GM19468 (cell line): ENCODE measurements around the gene NLRP4.

Source experiments
- ATAC-seq: cut with Tn5 transposase; IDR thresholded peaks from one replicate; pipeline ENCODE4 v1.9.1; 2021; ENCODE audit warnings: mild to moderate bottlenecking, moderate library complexity, moderate number of reproducible peaks; ENCODE audit not compliant: unreplicated experiment; ENCODE audit errors: extremely low read depth

Gene NLRP4

DNA sequence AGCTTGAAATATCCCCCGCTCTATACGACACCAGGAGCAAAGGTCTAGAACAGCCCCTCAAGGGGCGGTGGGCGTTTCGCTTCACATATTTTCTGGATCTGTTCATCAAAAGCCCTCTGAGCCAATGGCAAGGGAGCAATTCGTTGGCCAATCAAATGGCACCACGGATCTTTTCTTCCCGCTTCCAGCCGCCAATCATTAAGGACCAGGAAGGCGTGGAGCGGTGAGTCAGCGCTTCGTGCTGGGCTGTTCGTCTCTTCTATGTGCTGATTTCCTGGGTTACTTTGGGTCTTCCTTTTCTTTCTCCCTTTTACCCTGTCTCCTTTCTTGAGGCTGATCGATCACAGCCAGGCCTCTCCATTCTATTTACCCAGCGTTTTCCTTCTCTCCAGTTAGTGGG lies at the start of gene NLRP4:
Gene NLRP4 (plus strand): TSS at position 201 of the 400 bp plus-strand sequence. CDS start 15,541 bp downstream, outside the sequence.
- ATAC-seq, result no peak

- no peak for ATAC-seq
Measured at GRCh38 chr19:55795021-55795420, 41.3 kb upstream of the NLRP4 start.

GRCh38 chr19:55801416-55801815 lies 34.9 kb upstream of the NLRP4 start:
- no peak for ATAC-seq

DNA sequence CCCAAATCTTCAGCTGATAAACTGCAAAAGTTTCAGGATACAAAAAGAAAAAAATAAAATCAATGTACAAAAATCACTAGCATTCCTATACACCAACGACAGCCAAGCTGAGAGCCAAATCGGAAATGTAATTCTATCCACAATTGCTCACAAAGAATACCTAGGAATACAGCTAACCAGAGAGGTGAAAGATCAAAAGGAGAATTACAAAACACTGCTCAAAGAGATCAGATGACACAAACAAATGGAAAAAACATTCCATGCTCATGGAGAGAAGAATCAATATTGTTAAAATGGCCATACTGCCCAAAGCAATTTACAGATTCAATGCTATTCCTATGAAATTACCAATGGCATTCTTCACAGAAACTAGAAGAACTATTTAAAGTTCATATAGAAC lies 34.1 kb upstream of the NLRP4 start:
- no peak for ATAC-seq

DNA sequence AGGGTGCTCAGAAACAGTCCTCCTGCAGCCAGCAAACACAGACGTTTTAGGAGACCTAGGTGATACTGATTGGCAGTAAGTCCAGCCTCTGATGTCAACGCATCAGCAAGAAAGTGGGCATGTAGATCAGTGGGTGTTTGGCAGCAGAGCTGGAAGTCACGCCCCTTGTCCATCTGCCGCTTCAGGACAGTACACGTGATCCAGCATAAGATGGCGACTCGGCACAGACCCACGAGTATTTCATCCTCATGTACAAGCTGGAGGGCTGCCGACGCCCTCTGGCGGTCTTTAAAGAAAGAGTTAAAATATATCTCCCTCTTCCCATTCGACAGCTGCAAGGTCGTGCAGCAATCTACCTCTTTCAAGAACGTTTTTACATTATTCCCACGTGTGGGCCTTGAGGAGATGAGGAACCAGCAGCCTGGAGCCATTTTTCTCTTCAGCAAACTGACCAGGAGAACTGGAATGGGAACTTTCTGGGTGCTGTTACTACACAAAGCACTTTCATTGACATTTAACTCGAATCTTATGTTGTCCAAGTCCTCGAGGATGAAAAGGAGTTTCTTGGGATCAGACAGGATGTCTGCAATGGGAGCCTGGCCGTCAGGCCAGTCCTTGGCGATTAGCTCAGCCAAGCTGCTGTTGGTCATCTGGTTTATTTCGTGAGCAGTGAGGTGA lies 26.8 kb upstream of the NLRP4 start:
- ATAC-seq, result no peak

GRCh38 chr19:55811340-55811739 lies 25.0 kb upstream of the NLRP4 start:
- ATAC-seq, result no peak

- ATAC-seq, result no peak
Measured at GRCh38 chr19:55812449-55812848, 23.9 kb upstream of the NLRP4 start.

DNA sequence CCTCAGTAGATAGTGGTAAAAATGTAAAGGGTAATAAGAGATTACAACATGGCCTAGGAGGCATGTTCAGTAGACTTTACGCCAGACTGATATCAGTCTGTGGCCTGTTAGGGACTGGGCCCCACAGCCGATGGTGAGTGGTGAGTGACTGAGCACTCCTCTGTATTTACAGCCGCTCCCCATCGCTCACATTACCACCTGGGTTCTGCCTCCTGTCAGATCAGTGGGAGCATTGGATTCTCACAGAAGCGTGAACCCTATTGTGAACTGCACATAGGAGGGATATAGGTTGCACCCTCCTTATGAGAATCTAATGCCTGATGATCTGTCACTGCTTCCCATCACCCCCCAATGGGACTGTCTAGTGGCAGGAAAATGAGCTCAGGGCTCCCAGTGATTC lies 22.4 kb upstream of the NLRP4 start:
- no peak for ATAC-seq

- no peak for ATAC-seq
Measured at GRCh38 chr19:55820037-55820436, 16.3 kb upstream of the NLRP4 start.

DNA sequence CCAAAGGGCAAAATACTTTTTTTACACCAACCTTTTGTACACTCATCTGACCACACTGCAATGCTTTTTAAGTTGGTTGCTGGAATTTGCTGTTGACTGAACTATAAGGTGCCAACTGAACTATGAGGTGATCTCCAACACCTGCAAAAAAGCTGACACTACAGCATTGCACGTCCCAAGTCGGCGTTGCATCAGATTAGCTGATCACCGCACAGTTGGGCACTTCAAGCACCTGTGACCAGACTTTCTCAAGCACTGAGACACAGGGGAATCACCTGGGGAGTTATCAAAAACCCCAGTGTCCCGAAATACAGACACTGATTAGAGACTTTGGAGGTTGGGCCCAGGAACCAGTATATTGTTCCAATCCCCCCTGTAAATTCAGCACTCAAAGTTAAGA lies 5.7 kb upstream of the NLRP4 start:
- no peak for ATAC-seq

DNA sequence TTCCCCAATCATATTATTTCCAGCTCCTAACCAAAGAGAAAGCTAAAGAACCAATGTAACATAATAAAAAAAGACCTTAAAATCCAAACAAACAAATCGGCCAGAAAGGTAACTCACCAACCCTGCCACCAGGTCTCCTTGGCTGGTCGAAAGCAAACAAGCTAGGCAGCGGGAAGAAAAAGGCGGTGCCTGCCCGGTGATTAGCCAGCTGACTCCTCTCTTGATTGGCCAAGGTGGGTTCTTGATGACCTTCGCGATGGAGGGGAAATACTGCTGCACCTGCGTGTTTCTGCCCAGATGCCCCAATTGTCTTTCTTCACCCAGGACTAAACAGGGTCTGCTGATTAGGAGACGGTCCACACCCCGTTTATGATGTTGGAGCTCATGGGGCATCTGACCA lies 4.5 kb upstream of the NLRP4 start, which contains the start of gene NLRP11:
Gene NLRP11 (minus strand): TSS at position 154 of the 400 bp plus-strand sequence. CDS start 13,825 bp downstream, outside the sequence.
- no peak for ATAC-seq

- no peak for ATAC-seq
Measured at GRCh38 chr19:55832676-55833075, 3.7 kb upstream of the NLRP4 start.

DNA sequence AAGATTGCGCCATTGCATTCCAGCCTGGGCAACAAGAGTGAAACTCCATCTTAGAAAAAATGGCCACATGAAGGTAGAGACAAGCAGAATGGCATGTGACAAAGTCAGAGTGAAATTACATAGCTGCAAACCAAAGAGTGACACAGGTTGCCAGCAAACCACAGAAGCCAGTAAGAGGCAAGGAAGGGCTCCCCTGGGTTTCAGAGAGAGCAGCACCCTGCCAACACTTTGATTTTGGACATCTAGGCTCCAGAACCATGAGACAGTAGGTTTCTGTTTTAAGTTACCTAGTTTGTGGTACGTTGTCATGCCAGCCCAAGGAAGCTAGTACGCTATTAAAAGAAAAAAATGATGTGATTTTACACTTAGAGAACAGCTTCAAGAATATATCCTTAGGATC lies 1.9 kb downstream of the NLRP4 start:
- ATAC-seq, result no peak

- no peak for ATAC-seq
Measured at GRCh38 chr19:55838906-55839305, 2.6 kb downstream of the NLRP4 start.

DNA sequence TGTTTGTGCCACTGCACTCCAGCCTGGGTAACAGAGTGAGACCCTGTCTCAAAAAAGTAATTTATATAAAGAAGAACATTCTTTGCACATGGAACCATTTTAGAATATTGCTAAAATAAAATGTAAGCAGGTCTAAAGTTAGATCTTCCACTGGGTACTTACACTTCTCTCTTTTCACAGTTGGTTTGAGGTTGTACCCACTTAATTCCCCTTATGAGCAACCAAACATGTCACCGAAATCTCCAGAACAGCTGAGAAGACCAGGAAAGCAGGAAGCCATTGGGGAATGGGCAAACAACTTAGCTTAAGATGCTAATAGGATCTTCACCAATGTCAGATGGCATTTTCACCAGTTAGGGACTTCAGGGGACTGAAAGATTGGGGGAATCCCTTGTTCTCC lies 18.8 kb downstream of the NLRP4 start:
- no peak for ATAC-seq

GRCh38 chr19:55857149-55857548 lies 20.8 kb downstream of the NLRP4 start:
- no peak for ATAC-seq

DNA sequence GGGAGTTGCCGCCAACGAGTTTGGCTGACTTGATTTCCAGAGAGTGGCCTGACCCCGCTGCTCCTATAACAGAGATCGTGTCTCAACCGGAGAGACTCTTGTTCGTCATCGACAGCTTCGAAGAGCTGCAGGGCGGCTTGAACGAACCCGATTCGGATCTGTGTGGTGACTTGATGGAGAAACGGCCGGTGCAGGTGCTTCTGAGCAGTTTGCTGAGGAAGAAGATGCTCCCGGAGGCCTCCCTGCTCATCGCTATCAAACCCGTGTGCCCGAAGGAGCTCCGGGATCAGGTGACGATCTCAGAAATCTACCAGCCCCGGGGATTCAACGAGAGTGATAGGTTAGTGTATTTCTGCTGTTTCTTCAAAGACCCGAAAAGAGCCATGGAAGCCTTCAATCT lies 21.6 kb downstream of the NLRP4 start:
- no peak for ATAC-seq

DNA sequence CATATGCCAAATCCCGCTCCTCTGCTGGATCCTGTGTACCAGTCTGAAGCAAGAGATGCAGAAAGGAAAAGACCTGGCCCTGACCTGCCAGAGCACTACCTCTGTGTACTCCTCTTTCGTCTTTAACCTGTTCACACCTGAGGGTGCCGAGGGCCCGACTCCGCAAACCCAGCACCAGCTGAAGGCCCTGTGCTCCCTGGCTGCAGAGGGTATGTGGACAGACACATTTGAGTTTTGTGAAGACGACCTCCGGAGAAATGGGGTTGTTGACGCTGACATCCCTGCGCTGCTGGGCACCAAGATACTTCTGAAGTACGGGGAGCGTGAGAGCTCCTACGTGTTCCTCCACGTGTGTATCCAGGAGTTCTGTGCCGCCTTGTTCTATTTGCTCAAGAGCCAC lies 22.1 kb downstream of the NLRP4 start:
- ATAC-seq, result no peak

DNA sequence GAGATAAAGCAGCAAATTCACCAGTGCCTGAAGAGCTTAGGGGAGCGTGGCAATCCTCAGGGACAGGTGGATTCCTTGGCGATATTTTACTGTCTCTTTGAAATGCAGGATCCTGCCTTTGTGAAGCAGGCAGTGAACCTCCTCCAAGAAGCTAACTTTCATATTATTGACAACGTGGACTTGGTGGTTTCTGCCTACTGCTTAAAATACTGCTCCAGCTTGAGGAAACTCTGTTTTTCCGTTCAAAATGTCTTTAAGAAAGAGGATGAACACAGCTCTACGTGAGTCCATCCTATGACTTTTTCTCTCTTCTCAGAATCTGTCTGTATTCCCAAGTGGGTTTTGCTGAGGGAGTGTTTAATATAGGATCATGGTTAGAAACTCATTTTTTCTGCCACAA lies 22.6 kb downstream of the NLRP4 start:
- no peak for ATAC-seq

GRCh38 chr19:55866521-55866920 lies 30.2 kb downstream of the NLRP4 start:
- ATAC-seq, result no peak

DNA sequence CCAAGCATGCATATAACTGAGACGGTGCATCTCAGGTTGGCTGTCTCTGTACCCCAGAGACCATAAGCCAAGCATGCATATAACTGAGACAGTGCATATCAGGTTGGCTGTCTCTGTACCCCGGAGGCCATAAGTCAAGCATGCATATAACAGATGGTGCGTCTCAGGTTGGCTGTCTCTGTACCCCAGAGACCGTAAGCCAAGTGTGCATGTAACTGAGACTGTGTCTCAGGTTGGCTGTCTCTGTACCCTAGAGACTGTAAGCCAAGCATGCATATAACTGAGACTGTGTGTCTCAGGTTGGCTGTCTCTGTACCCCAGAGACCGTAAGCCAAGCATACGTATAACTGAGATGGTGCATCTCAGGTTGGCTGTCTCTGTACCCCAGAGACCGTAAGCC lies 30.8 kb downstream of the NLRP4 start:
- no peak for ATAC-seq

DNA sequence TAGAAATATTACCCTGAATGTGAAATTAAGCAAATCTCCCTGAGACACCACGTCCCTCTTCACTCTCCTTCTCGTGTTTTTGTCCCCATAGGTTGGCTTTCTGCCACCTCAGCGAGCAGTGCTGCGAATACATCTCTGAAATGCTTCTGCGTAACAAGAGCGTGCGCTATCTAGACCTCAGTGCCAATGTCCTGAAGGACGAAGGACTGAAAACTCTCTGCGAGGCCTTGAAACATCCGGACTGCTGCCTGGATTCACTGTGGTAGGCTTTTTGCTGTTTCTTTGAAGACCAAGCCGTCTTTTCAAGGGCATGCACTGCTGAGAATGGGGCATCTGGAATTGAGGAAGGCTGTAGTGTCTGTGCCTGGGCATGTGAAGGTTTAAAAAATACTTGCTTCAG lies 34.4 kb downstream of the NLRP4 start:
- no peak for ATAC-seq
